Measurements from ENCODE around the gene ANO8. TPM values are rescaled to one million over a fixed set of nuclear protein-coding genes. Genes with fewer than 3 reads are reported as not detected.

Gene ANO8
- total and polyA plus RNA-seq, 8 donors, result 9.8 to 21.0 (median 12.2) TPM

DNA sequence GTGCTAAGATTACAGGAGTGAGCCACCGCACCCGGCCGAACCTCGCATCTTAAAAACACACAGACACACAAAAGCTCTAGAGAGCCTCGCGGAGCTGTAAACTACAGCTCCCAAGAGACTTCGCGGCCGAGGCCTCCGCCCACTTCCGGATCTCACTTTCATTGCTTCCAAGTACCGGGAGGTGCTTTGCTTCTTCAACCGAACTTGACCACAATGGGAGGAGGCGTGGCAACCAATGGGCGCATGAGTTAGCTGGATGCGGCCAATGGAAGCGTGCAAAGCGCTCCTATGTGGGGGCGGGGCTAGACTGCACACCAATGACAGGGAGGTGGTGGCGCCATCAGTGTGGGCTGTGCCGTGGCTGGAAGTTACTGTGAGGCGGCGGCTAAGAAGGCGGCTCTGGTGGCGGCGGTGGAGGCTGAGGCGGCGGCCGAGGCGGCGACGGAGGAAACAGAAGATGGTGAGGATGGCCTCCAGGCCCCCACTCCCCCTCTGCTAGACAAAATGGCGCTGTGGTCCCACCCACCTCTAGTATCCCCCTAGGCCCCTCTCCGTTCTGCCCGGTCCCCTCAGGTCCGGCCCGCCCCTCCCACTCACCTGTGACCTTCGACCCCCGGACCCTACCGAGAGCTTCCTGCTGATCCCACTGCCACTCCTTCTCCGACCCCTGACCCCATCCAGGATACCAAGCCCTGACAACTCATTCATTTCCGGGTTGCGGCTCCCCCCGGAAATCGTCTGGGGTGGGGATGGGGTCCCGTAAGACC is 25.3 kb downstream of the ANO8 start, which contains the start of gene DDA1:
Gene DDA1, plus strand, starts transcription at position 366 of the 767 bp plus-strand sequence. Its CDS starts 92 bp downstream, at position 458.
- DNase-seq (peak; percentile 98 to 100 (median 99)), ATAC-seq (peak; percentile 82)
- Histone ChIP-seq H3K36me3 (peaks cover 0 to 22% of the 10 kb centered on the region in 2 donors), H3K27ac (peak within 1 kb of the TSS; percentile 44 to 78), H3K4me1 (peaks cover 23 to 67% of the 10 kb centered on the region in 2 donors), H3K27me3 (no peaks in the 10 kb centered on the region), H3K4me3 (peak within 1 kb of the TSS; percentile 82 to 86), H3K9me3 (no peaks in the 10 kb centered on the region)
- intact Hi-C loops (cut with DNase I), result no loop called here
- TF ChIP-seq, protein P1, sequence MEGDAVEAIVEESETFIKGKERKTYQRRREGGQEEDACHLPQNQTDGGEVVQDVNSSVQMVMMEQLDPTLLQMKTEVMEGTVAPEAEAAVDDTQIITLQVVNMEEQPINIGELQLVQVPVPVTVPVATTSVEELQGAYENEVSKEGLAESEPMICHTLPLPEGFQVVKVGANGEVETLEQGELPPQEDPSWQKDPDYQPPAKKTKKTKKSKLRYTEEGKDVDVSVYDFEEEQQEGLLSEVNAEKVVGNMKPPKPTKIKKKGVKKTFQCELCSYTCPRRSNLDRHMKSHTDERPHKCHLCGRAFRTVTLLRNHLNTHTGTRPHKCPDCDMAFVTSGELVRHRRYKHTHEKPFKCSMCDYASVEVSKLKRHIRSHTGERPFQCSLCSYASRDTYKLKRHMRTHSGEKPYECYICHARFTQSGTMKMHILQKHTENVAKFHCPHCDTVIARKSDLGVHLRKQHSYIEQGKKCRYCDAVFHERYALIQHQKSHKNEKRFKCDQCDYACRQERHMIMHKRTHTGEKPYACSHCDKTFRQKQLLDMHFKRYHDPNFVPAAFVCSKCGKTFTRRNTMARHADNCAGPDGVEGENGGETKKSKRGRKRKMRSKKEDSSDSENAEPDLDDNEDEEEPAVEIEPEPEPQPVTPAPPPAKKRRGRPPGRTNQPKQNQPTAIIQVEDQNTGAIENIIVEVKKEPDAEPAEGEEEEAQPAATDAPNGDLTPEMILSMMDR (IDR thresholded peaks at IDR 0.05), result no peak

DNA sequence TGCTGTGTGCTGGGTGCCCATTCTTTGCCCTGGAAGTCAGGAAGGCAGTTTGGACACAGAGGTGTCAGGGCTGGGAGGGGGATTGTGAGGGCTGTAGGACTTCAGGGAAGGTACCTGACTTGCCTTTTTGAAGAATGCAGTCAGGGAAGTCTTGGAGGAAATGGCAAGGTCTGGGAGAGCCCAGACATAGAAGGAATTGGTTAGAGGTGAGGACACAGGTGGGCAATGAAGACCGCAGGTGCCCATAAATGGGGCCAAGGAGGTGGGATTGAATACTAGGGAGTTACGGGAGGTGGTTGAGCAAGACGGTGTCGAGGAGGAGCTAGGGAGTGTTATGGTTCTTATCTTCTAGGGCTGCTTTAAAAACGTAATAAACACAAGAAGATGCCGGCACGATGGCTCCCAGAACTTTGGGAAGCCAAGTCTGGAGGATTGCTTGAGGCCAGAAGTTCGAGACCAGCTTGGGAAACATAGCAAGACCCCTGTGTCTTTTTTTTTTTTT is 26.7 kb downstream of the ANO8 start:
- no peaks in the 10 kb centered on the region for H3K27me3 ChIP-seq
- intact Hi-C loops (cut with DNase I), result no loop called here
- H3K4me3 ChIP-seq, result no peak overlapping the region
- ATAC-seq, result no peak
- H3K27ac ChIP-seq, result no peak overlapping the region
- H3K36me3 ChIP-seq, result peaks cover 0 to 11% of the 10 kb centered on the region in 2 donors
- no peaks in the 10 kb centered on the region for H3K9me3 ChIP-seq
- peaks cover 28 to 79% of the 10 kb centered on the region in 2 donors for H3K4me1 ChIP-seq
- no peak for DNase-seq
- TF ChIP-seq, protein P1 (IDR thresholded peaks at IDR 0.05), result no peak

DNA sequence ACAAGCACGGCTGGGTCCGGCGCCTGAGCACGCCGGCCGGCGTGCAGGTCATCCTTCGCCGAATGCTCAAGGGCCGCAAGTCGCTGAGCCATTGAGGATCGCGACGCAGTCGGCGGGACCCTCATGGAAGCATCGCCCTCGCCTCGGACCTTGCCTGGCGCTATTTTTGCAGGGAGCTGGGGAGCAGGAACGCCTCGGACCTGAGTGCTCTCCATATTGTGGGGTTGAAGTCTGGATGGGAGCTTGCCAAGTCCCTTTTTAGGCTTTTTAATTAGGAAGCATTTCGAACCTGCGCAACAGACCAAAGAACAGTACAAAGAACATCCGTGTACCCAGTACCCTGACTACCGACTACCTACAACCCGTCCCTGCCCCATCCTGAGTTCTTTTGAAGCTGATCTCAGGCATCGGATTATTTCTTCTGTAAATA is 28.4 kb downstream of the ANO8 start:
- DNase-seq (no peak), ATAC-seq (no peak)
- peak overlapping the region; percentile 54 to 68 for H3K4me3 ChIP-seq
- TF ChIP-seq, protein P1 (IDR thresholded peaks at IDR 0.05), result no peak
- no peaks in the 10 kb centered on the region for H3K36me3 ChIP-seq
- H3K4me1 ChIP-seq, result peaks cover 28 to 77% of the 10 kb centered on the region in 2 donors
- intact Hi-C loops (cut with DNase I), result no loop called here
- peak overlapping the region; percentile 91 to 92 for H3K27ac ChIP-seq
- H3K9me3 ChIP-seq, result no peaks in the 10 kb centered on the region
- H3K27me3 ChIP-seq, result no peaks in the 10 kb centered on the region

DNA sequence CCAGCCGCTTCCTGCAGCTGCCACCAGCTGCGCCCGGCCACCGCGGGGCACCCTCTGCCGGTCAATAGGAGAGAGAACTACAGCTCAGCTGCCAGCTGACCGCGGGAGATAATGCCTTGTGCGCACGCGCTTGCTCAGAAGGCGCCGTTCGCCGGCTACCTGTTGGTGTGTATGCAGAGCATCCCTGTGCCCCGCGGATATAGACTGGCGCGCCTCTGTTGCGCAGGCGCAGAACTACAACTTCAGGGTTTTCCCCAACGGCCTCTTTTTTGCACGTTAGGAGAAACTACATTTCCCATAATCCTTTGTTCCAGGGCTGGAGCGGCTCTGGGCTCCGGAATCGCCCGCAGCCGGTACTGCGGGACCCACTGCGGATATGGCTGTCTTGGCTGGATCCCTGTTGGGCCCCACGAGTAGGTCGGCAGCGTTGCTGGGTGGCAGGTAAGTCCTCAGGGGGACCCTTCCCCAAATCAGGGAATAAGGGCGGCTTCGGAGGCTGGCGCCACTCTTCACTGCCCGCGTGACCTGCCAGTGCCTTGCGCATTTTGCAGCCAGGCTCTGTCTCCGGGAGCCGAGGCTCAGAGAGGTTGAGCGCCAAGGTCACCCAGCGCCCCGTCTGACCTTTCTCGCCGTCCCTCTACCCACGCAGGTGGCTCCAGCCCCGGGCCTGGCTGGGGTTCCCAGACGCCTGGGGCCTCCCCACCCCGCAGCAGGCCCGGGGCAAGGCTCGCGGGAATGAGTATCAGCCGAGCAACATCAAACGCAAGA is 29.0 kb downstream of the ANO8 start, which contains the start of gene MRPL34:
Gene MRPL34, plus strand, starts transcription at position 356 of the 768 bp plus-strand sequence. Its CDS starts 21 bp downstream, at position 377.
- Histone ChIP-seq H3K36me3 (peaks cover 0 to 5% of the 10 kb centered on the region in 2 donors), H3K4me3 (peak within 1 kb of the TSS; percentile 54 to 68), H3K4me1 (peaks cover 26 to 72% of the 10 kb centered on the region in 2 donors), H3K27me3 (no peaks in the 10 kb centered on the region), H3K9me3 (no peaks in the 10 kb centered on the region), H3K27ac (peak within 1 kb of the TSS; percentile 91 to 92)
- ATAC-seq (peak; percentile 70), DNase-seq (peak; percentile 94 to 98 (median 98))
- intact Hi-C loops (cut with DNase I), result no loop called here
- TF ChIP-seq, protein P1 (IDR thresholded peaks at IDR 0.05), result peak; percentile 60 to 87

DNA sequence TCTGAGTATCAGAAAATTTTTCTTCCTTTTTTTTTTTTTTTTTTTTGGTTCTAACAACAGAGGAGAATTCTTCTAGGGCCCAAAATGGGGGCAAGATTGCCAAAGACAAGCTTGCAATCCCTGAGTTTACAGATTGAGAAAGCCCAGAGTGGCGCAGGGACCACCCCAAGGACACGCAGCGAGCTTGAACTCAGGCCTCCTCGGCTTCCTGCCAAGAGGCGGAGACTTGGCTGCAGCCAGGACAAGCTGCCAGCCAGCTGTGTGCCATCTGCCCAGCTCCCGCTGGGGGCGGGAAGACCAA is 29.5 kb downstream of the ANO8 start:
- peaks cover 21 to 70% of the 10 kb centered on the region in 2 donors for H3K4me1 ChIP-seq
- intact Hi-C loops (cut with DNase I), result no loop called here
- H3K9me3 ChIP-seq, result no peaks in the 10 kb centered on the region
- DNase-seq (no peak), ATAC-seq (no peak)
- TF ChIP-seq, protein P1 (IDR thresholded peaks at IDR 0.05), result no peak
- H3K27ac ChIP-seq, result peak overlapping the region; percentile 91 to 92
- H3K27me3 ChIP-seq, result no peaks in the 10 kb centered on the region
- peaks cover 0 to 9% of the 10 kb centered on the region in 2 donors for H3K36me3 ChIP-seq
- peak overlapping the region; percentile 54 to 68 for H3K4me3 ChIP-seq
